SKM-1 treated with dmso at 0.1 percent for 144 hours (cell line): Measurements from ENCODE around the gene ILK.

ENCODE experiments used
- DNase-seq: peaks from one replicate; lab custom pipeline; 2025; ENCODE audit not compliant: unreplicated experiment; lab: John Stamatoyannopoulos, UW

Gene ILK

DNA sequence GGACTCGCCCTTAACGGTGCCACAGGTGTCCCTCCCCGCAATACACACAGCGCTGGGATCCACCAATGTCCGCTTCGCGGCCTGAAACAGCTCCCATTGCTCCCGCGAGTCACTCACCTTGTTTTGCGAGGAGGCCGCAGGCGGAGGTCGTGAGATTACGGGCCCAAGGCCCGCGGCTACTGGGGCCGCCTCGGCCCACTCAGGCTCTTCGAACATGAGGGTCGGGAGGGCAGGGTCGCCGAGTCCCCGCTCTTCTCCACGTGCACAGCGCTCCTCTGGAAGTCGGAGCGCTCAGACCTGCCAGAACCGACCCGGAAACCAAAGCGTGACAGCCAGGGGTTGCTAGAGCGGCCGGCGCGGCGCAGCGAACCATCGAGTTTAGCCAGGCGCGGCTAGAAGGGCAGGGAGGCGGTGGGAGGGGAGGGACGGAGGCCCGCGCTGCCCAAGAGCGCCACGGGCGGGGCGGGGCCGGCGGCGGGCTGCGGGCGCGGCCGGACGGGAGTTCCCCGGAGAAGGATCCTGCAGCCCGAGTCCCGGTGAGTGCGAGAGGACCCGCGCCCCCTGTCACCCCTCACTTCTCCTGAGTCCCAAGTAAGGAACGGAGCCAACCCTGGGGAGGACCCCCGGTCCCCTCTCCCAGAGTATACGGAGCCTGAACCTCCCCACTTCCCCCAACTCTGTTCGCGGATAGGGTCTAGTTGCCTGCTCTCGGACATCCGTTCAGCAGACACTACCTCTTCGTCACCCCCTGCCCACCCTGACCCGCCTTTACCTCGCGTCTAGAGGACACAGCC is at the start of gene ILK, which contains the start of gene RRP8:
Gene ILK, plus strand, starts transcription at position 488 of the 794 bp plus-strand sequence. CDS start 498 bp downstream, outside the sequence.
Gene RRP8, minus strand, starts transcription at position 330 of the 794 bp plus-strand sequence. Its CDS starts 114 bp downstream, at position 216.
- peak; percentile 87 for DNase-seq

DNA sequence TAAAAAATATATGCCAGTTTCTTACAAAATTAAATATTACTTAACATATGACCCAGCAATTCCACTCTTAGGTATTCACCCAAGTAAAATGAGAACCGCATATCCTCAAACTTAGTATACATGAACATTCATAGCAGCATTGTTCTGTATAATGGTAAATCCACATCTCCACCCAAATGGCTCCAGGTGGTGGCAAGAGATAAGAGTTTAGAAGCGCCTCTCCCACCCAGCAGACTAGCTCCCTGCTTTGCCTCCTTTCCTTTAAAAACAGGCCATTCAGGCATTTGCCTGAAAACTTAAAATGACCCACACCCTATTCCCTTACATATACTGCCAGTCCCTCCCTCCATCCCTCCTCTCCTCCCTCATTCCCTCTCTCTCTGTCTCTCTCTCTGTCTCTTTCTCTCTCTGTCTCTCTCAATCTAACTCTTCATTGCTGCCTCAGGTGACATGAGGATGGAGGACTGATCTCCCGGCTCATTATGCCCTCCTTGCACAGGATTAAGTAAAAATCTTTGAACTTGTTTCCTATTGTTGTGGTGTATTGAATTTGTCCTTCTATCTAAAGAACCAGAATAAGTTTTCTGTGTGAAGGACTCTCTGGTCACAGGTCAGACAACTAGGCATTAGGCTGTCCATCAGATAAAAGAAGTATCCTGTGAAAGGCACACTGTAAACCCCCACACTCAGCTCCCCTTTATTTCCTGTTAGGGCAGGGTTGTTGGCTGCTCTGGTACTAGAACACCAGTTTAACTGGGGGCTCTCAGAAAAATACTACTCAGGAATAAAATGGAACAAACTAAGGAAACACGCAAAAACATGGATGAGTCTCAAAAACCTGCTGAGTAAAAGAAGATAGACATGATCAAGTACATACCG is 48.5 kb upstream of the ILK start:
- DNase-seq = no peak

DNA sequence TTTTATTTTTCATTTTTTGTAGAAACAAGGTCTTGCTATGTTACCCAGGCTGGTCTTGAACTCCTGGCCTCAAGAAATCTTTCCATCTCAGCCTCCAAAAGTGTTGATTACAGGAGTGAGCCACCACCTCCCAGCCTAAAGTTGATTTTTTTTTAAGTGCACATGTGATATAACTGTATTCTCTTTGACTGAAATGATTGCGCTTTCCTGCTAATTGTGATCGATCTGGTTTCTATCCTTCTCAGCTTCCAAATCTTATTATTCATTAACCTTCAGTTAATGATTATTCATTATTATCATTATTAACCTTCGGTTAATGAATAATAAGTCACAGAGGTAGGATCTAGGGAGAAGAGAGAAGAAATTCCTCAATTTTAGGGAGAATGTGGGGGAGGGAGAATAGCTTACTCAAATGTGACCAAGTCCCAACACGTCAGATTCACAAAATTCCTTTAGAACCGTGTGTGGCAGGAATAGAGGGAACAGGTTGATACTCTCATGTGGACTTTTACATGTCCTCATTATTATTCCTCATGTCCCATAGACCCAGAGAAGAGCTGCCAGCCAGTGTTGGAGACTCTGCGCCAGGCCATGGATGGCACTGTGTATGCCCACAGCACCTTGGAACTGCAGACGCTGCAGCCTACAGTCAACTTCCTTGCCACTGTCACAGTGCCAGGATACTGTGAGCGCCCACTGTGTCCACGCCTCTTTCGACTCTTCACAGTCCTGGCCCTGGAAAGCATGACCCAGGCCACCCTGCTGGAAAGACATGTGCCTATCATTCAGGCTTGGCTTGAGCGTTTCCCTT is 47.2 kb upstream of the ILK start:
- no peak for DNase-seq

DNA sequence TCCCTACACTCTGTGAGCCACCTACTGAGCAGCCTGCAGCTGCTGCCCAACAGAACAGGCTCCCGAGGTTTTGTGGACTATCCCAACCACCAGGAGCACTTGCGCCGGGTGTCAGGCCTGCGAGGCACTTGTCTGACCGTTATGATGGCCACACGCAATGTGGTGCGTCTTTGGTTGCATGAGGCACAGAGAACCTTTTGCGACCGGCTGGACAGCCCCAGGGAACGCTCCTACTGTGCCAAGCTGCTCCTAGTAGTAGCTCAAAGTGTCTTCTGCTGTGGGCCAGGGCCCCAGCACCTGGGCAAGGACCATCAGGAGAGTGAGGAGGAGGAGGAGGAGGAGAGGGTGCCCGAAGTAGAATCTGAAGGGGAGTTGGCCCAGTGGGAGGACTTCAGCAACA is 46.5 kb upstream of the ILK start:
- DNase-seq = no peak

DNA sequence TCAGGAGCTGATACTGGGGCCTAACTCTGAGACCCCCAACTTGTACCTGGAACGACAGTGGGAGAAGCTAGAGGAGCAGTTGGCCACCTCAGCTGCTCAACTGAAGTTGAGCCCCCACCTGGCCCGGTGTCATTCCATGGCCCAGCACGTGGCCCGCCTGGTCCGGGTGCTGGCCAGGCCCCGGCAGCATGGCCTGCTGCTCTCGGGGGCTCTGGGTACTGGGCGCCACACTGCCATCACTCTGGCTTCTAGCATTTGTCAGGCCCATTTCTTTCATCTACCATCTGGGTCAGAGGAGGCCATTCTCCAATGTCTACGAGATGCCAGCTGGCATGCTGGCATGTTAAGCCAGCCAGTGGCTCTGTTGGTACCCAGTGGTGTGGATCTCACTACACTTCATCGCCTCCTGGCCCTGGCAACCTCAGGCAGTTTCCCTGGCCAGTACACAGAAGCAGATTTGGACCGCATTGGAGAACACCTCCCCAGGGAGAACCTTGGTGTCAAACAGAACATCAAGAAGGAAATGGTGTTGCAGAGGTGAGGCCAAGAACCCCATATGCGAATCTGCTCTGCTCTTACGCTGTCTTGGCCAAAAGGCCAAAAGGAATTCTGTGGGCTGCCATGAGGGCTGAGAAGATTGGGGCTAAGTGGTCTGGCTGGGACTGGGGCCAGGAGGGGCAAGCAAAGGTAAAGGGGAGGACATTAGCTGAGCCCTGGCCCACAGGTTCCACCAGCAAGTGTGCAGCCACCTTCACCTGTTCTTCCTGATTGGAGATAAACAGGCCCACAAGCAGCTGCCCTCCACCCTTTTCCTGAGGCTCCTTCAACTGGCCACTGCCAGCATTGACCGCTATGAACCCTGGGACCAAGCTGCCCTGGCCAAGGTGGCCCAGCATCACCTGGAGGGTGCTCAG is 45.6 kb upstream of the ILK start:
- DNase-seq = no peak

DNA sequence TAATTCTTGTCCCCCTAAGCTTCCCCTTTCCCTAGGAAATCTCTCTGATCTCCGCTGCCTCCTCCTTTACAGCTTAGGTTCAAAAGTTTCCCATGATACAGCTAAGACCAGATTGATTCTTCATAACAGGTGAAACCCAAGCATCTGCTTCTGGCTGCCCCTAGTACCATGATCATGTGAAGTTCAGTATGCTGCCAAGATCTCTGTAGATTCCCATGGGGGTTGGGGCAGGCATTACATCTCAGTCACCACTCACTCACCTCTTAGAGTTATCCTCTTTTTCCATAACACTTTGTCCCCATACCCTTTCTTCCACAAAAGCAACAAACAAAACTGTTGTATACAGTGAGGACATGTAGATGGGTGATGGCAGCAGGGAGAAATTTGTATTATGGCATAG is 44.2 kb upstream of the ILK start:
- DNase-seq = no peak

DNA sequence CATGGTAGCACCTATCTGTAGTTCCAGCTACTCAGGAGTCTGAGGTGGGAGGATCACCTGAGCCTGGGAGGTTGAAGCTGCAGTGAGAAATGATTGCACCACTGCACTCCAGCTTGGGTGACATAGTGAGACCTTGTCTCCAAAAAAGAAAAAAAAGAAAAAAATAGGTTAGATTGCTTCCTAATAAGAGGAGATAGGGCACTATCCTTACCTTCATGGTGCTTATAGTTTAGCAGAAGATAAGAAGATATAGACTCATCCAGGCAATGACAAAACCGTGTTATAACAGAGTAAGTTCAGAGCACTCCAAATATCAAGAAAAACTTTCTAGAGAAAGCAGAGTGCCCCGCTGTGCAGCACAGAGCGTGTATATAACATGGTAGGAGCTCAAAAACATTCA is 42.3 kb upstream of the ILK start:
- DNase-seq = no peak

DNA sequence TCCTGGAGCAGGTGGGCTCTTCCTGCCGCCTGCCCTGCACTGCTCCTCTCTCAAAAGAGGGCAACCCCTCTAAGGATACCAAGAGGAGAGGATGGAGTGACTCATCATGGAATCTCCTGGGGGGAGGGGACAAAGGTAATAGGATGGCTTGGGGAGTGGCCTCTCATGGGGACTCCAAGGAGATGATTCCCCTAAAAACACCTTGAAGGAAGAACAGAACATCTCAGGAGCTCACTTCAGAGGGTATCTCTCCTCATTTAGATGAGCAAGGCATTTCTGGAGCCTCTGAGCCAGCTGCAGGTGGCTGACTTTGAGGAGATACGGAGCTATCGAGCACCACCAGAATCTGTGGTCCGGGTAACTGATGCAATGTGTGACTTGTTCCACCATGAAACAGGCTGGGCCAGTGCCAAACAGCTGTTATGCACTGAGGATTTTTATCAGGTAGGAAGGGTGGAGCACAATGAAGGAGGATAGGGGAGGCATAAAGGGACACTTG is 40.4 kb upstream of the ILK start:
- DNase-seq = no peak

DNA sequence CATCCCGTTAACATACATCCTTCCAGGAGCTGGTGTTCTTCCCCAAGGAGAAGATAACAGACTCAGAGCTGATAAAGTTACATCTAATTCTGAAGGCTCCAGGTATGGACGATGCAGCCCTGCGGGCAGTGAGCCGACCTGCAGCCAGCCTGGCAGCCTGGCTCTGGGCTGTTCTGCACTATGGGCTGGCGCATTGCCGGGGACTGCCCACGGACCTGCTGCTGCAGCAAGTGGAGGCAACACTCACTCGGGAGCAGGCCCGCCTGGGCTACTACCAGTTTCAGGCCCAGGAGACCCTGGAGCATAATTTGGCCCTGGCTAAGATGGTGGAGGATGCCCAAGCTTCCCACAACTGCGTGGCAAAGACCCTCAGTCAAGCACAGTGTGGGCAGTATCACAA is 39.9 kb upstream of the ILK start:
- no peak for DNase-seq

DNA sequence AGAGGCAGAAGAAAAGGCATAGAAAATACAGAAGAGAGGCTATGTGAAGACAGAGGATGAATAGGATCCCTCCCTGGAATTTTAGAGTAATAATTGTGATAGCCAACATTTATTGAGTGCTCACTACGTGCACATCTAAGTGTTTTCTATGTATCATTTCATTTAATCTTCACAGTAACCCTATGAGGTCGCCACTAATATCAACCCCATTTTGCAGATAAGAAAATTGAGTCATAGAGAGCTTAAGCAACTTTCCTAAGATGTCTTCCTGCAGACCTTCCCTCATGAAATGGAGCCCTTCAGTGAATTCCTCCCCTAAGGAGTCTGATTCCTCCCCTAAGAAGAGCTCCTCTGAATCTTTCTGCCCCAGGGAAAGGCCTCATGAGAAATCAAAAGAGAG is 38.2 kb upstream of the ILK start:
- no peak for DNase-seq

DNA sequence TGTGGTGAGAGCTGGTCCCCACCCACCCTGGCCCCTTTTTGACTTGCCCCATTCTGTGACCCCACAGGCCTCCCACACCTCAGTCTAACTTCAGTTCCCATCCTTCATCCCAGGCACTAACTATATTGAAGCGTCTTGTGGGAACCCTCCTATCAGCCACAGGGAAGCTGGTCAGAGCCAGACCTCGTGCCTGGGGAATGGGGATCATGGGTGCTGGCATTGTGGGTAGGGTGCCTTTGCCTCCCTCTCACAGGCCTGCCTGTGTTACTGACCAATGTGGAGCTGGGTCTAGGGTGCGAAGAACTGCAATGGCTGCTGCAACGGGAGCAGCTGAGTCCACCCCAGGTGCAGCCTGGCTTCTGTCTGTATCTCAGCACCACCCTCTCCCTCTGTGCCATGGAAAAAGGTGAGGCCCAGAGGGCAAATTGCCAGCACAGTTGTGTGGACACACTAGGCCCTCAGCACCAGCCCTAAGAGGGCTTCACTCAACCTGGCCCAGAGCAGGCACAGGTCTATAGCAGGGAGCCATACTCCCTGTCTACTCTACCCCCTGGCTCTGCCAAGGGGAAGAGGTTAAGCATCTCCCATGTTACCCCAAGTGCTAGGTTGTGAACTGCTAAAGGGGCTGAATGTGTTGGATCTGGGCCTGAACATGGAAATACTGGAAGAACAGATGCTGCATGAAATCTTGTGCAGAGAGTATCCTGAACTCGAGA is 37.4 kb upstream of the ILK start:
- no peak for DNase-seq

DNA sequence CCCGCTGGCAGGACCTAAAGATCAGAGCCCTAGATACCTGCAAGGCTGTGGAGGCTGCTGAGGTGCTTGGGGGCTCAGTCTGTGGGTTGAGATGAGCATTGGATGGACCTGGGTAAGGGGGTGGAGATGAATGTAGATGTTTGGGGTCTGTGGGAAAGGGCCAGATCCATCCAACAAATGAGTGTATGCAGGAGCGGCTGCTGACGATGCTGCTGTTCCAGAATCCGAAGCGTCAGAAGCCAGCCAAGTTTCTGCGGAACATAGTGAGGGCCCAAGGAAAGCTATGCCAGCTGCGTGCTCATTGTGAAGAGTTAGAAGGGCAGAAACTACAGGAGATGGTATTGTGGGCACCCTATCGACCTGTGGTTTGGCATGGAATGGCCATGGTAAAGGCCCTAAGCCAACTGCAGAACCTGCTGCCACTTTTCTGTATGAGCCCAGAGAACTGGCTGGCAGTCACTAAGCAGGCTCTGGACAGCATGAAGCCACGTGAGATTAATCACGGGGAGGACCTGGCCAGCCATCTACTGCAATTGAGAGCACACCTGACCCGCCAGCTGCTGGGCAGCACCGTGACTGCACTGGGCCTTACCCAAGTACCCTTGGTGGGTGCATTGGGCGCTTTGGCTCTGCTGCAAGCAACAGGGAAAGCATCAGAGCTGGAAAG is 36.7 kb upstream of the ILK start:
- DNase-seq = no peak

DNA sequence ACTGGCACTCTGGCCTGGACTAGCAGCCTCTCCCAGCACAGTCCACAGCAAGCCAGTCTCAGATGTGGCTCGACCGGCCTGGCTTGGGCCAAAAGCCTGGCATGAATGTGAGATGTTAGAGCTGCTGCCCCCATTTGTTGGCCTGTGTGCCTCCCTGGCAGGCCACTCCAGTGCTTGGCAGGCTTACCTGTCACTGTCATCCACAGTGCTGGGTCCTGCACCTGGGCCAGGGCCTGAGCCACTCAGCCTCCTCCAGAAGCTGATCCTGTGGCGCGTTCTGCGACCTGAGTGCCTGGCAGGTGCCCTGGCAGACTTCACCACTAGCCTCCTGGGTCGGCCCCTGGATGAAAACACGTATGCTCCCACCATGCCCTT is 36.2 kb upstream of the ILK start:
- no peak for DNase-seq

DNA sequence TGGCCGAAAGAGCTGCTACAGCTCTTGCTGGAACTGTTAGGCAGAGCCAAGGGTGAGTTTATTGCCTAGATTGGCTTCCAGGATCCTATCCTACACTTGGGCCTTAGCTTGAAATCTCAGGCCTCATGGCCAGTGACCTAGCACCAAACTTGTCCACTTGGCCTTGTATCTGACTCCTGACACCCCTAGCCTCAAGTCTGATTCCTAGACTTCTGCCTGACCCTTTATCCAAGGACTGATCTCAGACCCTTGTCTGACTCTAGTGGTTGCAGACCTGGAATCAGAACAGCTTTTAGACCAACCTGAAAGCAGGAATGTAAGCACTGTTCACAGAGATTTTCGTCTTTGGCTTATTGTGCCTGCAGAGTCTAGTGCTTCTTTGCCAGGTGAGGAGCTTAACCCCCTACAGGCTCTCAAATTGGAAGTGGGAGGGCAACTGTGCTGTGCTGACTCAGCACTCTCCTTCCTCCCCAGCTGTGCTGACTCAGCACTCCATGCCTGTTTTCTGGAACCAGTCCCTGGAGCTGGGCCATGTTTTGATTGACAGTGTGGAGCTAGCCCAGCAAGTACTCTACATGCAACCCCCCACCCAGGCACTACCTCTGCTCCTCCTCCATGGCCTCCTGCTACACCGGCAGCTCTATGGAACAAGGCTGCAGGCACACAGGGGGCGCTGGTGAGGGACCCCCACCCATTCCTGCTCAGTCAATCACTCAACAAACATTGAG is 35.2 kb upstream of the ILK start:
- DNase-seq = no peak

DNA sequence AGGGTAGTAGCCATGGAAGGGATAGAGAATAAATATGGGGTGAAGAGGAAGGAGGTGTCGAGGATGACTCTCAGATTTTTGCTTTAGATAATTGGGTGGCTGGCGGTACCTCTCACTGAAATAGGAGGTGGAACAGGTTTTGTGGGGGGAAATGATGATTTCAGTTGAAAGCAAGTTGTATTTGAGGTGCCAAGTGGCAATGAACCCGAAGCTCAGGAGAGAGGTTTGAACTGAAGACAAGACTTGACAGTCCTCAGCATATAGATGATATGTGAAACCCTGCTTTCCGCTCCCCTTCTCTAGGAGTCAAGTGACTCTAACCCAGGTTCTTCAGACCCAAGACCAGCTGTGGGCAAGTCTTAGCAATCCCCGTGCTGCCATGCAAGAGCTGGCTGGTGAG is 33.9 kb upstream of the ILK start:
- DNase-seq = no peak

DNA sequence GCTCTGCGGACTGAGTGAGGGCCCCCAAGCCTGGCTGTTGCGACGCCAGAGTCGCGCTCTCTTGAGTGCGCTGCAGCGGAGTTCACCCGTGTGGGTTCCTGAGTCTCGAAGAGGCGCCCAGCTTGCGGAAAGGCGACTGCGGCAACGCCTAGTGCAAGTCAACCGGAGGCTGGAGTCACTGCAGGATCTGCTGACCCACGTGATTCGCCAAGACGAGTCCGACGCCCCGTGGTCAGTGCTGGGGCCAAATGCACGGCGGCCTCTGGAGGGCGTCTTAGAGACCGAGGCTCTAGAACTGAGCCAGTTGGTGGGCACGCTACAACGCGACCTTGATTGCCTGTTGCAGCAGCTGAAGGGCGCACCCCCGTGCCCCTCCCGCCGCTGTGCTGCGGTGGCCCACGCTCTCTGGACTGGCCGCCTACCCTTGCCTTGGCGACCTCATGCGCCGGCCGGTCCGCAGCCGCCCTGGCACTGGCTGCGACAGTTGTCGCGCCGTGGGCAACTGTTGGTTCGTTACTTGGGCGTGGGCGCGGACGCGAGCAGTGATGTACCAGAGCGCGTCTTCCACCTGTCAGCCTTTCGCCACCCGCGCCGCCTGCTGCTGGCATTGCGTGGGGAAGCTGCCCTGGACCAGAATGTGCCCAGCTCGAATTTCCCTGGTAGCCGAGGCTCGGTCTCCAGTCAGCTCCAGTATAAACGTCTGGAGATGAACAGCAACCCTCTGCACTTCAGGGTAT is 32.7 kb upstream of the ILK start:
- DNase-seq = no peak

DNA sequence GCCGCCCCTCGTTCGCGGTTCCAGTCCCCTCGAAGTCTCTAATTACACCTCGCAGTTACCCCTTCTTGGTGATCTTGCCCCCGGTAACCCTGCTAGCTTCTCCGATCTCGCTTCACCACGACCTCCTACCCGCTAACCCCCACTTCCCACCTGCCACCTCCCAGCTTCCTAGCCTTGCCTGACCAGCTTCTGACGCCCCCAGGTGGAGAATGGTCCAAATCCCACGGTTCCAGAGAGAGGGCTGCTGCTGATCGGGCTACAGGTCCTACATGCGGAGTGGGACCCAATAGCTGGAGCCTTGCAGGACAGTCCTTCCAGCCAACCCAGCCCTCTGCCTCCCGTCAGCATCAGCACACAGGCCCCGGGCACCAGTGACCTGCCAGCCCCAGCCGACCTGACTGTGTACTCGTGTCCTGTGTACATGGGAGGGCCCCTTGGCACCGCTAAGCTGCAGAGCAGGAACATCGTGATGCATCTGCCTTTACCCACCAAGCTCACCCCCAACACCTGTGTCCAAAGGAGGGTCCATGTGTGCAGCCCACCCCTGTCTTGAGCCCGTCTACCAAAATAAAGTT is 32.1 kb upstream of the ILK start:
- DNase-seq = no peak
